ENCODE data around the gene LANCL2.
"Not testable (repeated sequence)": the region's sequence is repeated elsewhere in the genome, so short reads cannot be mapped to it uniquely, and the experiment has no call there.

Gene LANCL2

DNA sequence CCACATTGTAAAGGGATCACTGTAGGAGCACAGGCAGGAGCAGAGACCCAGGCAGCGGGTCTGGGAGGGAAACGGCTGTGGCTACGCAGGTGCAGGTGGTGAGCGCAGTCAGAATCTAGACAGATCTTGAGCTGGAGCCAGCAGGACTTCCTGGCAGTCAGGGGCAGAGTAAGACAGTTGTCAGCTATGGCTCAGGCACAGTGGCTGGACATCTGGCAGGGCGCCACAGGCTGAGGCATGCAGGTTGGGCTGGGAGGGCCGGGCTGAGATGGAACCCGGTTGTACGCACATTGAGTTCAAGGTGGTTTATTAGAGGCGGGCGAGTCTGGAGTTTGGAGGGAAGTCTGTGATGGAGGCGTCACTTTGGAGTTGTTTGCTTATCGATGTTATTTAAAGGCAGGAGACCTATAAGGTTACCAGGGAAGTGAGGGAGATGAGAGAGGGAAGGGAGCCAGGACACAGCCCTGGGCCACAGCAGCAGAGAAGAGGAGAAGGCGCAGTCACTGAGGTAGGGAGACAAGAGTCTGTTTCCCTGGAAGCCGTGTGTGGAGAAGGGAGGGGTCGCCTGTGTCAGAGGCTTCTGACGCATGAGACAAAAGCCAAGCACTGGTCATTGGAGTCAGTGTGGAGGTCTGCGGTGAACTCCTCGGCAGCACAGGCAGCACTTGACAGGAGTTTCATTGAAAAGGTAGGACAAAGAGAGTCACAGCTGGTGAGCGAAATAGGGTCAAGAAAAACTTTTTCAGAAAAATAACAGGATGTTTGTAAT is 73.8 kb downstream of the LANCL2 start:
- no peak for DNase-seq

DNA sequence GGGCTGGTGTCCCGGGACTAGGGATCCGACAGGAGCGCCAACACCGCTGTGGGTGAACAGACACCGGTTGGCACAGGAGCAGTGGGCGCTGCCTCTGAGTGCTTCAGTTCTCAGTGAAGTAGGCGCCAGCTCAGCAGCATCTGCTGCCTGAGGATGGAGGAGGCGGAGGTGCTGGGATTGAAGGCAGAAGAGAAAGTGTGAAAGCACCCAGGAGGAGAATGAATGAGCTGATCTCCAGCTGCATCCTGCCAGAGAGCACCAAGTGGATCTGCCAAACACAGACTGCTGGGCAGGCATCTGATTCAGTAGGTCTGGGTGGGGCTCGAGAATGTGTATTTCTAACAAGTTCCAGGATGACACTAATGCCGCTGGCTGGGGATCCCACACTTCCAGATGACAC is 74.5 kb downstream of the LANCL2 start:
- no peak for DNase-seq

DNA sequence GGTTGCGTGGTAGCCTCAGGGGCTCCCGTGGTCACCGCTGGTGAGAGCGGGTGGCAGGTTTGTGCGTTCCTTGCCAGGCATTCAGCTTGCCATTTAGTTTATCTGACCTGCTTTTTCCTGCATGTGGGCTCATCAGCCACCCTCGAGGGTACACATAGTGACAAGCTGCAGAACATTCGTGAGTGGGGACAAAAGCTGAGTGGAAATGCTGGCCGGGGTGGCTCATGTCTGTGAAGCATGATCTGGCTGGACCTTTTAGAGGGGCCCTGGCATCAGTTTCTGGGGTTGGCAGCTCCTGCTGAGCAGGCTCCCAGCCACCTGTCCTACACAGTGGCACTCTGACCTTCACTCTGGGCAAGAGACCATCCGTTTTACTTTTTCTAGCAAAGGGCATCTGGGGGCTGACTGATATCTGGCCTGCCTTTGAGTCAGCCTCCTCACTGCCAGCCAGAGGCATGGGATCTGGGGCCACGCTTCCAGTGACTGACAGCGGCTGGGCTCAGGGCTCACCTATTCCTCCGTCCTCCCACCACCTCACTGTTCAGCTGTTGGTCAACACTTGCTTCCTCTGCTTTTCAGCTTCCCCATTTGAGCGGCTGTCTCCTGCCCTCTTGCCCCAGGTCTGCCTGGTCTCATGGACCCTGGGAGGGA is 75.0 kb downstream of the LANCL2 start:
- no peak for DNase-seq

DNA sequence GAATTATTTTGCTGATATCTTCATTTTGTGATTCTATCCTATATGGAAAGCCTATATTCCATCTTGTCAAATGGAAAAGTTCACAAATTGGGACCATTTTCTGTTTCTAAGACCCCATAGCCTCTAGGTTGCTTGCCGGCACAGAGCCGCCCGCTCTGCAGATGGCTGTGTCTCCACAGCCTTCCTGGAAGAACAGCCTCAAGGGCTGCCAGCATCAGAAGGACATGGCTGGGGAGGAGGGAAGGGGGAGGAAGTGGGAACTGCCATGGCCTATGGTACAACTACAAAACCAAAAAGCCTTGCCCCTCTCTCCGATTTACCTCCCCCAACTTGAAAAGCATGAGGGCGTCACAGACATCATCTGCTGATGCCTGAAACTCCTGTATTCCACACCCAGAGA is 75.9 kb downstream of the LANCL2 start:
- no peak for DNase-seq

DNA sequence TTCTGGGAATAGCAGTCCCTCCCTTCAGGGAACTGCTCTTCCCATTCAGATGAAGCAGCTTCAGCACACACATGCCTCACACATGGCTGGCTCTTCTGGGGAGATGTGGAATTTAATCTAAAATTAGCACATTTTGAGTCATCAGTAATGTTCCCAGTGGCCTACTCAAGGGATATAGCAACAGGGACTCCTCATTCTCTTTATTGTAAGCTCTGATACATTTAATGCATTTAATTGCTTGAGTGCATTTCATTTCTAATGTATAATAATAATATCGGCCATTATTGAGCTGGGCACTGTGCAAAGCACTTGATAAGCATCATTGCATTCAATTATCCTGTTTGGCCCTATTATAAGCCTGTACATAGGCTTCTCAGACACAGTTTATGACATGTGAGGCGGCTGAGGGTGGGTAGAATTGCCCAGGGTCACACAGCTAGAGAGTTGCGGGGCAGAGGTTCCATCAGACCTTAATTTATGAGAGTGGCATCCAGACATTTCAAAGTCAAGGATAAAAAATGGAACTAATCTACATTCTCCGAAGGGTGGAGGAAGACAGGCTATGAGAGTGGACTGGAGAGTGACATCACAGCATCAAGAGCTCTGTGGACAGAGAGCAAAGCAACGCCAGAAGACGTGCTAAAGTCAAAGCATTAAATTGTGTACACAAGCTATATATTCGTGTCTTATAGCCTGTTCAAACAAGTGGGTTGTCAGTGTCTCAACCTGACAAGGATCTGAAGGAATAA is 76.8 kb downstream of the LANCL2 start:
- DNase-seq: no peak

DNA sequence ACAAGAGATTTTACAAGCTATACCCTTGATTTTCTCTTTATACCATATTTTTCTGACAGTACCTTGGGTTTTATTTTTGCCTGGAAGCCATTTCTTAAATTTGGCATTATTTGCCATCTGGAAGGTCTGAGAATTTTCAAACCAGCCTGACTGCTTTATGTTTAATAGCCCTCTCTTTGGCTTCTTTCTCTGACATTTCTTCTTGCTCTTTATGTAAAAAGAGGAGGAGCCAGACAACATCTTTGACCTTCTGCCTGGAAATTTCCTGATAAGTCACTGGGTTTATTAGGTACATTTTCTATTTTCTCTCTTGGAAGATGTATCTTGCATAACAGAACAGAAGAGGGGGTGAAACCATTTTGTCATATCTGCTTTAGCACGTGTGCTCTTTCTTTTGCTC is 79.6 kb downstream of the LANCL2 start:
- no peak for DNase-seq

DNA sequence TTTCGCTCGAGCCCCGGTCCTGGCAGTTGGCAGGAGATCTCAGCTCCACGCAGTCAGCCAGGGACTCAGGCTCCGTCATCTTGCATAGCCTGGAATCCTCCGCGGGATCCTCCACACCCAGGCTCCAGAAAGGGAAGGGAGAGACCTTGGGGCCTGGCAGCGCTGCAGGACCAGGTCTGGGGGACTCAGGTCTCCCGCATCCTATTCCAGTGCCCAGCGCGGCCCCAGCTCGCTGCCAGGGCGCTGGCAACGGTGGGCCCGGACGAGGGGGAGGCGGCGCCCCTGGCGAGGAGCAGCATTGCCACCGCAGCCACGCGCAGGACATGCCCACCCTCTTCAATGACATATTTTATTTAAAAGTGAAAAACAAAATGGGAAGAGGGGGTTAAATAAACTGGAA is 83.4 kb downstream of the LANCL2 start:
- no peak for DNase-seq

DNA sequence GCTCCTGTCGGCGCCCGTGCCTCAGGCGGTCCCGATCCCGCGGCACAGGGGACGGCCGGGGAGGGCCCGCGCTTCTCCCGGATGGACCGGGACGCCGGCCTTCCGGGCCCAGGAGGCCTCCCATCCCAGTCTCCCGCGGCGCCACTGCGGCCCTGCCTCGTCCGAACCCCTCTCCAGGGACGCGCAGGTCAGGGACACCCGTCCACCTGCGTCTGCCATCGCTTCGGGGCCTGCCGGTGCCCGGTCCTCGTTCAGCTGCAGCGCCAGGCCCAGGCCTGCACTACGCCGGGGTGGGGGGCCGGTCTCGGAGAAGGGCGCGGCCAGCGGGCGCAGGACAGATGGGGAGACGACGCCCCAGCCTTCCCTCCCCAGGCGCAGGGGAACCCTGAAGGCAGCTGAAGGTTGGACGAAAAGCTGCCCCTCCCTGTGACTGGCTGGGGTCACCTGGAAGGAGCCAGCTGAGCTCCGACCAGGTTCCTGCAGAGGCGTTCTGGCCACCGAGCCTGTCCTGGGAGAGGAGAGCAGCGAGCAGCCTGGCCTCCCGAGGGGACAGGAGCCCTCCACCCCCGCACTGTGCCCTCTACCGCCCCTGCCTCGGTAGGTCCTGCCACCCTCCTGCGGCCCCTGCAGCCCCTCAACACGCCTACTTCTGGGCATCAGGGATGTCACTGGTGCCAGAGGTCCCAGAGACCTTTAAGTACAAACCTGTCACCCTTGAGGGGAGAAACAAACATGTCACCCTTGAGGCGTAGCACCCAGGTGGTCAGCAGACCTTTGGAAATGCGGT is 84.3 kb downstream of the LANCL2 start:
- no peak for DNase-seq

DNA sequence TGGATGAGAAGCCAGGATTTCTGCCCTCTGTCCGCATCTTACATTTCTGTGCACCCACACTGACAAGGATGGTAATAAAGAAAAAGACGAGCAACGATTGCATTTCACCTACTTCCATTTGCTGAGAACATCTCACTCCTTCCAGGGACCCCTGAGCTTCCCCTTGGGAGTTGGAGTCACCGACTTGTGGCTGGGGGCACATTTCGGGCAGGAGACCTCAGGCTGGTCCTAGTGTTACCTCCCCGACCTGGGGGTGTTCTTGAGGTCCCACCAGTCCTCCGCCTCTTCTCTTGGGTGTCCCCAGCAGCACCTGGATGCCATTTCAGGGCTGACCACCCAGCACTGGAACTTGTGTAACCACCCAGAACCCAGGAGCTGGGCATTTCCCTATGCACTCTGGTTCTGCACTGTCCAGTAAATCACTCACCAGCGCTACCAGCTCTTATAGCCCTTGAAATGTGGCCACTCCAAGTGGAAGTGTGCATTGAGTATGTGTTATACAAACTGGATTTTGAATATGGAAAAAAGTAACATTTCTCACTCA is 84.9 kb downstream of the LANCL2 start:
- no peak for DNase-seq

DNA sequence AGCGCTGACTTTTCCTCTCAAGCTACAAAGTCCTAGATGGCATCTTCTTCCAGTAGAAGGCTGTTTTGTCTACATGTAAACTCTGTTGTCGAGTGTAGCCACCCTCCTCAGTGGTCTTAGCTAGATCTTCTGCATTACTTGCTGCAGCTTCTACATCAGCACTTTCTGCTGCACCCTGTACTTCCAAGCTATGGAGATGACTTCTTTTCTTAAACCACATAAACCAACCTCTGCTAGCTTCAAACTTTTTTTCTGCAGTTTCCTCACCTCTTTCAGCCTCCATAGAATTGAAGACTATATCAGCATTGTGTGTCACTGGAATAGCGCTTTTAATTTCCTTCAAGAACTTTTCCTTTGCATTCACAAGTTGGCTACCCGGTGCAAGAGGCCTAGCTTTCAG is 87.8 kb downstream of the LANCL2 start:
- DNase-seq: no peak

DNA sequence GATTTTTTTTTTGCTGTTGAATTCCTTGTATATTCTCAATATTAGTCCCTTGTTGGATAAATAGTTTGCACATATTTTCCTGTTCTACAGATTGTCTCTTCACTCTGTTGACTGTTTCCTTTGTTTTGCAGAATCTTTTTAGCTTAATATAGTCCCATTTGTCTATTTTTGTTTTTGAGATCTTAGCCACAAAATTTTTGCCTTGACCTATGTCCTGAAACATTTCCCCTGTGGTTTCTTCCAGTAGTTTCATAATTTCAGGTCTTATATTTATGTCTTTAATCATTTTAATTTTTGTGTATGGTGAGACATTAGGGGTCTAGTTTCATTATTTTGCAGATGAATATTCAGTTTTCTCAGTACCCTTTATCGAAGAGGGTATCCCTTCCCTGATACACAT is 92.7 kb downstream of the LANCL2 start:
- no peak for DNase-seq

DNA sequence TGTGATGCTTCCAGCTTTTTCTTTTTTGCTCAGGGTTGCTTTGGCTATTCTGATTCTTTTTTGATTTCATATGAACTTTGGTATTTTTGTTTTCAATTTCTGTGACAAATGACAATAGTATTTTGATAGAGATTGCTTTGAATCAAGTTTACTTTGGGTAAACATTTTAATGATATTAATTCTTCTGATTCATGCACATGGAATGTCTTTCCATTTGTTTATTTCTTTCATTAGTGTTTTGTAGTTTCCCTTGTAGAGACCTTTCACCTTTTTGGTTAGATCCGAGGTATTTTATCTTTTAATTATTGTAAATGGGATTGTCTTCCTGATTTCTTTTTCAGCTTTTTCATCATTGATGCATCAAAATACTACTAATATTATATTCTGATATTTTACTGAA is 93.2 kb downstream of the LANCL2 start:
- no peak for DNase-seq

DNA sequence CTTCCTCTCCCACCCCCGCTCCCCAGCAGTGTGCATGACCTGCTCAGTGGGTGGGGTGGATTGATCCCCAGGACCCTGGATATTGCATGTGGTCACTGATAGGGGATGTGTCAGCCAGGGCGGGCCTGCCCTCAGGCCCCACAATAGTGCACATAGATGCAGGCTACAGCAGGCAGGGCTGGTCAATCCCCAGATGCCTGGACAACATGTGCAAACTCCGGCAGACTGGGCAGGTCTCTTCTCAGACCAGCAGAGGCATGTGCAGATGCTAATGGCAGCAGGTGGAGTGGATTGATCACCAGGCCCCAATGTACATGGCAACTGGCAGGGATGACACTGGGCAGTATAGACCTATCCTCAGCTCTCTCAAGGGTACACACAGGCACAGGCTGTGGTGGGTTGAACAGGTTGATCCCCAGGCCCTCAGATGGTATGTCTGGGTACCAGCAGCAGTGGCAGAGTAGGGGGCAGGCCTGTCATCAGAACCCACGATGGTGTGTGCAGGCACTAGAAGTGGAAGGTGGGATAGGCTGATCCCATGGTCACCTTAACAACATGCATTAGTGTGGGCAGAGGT is 98.6 kb downstream of the LANCL2 start:
- DNase-seq: no peak

DNA sequence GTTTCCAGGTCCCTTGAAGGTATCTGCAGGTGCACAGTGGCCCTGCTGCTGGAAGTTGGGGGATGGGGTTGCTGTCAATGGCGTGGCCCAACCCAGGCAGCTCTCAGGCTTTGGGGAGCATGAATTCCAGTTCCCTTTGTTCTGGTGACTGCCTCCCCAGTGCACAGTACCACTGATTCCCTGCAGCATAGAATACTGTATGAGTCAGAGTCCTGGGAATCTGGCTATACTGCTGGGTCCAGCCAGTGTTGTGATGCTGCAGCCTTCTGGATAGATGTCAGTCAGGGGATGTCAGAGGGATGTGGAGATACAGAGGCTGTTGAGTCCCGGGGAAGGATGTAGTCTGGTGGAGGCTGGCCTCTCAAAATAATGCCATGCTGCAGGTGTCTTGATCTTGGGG is 99.3 kb downstream of the LANCL2 start:
- no peak for DNase-seq

DNA sequence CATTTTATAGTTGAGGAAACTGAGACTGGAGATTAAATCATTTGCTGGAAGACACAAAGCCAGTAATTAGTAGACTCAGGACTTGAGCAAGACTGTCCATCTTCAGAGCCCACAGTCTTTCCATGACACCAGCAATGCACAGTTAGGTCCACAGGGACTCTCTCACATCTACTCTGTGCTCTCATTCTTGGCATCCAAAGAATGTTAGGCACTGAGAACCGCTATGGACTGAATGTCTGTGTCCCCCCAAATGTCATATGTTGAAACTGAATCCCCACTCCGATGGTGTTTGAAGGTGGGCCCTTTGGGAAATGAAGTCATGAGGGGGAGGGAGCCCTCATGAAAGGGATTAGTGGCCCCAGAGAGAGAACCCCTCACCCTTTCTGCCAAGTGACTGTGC is 100.6 kb downstream of the LANCL2 start:
- no peak for DNase-seq

DNA sequence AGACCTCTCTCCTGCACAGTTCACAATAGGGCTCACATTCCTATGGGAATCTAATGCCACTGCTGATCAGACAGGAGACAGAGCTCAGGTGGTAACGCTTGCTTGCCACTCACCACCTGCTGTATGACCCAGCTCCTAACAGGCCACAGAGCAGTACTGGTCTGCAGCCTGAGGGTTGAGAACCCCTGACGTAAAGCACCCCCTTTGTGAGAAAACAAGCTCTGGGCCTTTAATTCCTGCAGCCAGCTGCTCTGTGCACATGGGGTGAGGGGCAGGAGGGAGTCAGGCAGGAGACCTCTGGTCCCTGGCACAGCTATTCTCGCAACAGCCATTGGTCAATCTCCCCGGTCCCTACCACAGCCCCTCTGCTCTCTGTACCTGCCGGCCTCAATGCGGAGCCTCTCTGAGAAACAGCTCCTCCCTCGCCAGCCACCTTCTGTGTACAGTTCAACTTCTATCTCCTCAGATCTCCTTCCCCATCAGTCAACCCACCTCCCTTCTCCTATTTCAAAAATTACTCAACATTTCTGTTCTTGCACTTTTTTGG is 102.0 kb downstream of the LANCL2 start:
- DNase-seq: no peak

DNA sequence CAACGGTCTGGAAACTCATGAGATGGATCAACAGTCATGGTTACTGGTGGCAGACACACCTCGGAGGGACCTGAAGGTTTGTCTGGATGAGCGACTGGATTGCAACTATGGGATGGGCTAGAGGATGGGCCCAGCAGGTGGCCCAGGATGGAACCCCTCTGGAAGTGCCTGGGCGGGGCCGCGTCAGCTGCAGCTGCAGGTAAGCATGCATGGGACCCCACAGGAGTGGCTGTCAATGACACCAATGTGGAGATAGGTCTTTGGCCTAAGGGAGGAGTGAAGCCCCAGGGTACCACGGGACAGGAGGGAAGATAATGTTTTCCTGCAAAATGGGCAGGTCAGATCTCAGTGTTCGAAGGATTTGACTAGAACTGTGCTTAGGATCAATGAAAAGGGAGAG is 103.4 kb downstream of the LANCL2 start:
- DNase-seq: no peak

DNA sequence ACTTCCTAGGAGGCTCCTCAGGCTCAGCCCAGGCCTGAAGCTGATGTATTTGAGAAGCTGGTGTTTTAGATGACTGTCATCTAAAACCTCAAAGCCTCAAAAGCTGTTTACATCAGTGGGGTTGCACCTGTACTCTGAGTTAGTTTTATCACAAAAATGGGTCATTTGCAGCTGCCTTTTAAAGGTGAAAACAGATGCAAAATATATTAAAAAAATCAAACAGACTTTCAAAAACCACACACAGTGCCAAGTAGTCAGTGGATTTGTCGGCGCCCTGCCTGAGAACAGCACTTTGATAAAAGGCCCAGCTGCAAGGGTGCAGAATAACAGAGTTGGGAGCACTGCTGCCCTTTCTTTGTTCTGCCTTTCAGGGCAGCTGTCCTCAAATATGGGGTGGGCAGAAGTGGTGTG is 104.1 kb downstream of the LANCL2 start:
- peak in 1 of 4 experiments; percentile 11 for DNase-seq

DNA sequence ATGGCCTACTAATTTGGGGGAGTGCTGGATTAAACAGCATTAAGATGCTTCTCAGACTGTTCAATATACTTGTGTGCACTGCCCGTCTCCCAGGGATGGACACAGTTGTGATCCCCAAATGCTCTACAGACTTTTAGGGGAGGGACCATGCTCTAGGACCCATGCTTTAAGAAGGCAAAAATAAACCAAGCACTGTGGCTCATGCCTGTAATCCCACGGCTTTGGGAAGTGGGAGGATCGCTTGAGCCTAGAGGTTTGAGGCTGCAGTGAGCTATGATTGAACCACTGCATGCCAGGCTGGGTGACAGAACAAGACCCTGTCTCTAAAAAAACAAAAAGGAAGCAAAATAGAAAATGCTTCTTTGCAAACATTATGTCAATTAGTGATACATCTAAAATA is 104.6 kb downstream of the LANCL2 start:
- no peak for DNase-seq

DNA sequence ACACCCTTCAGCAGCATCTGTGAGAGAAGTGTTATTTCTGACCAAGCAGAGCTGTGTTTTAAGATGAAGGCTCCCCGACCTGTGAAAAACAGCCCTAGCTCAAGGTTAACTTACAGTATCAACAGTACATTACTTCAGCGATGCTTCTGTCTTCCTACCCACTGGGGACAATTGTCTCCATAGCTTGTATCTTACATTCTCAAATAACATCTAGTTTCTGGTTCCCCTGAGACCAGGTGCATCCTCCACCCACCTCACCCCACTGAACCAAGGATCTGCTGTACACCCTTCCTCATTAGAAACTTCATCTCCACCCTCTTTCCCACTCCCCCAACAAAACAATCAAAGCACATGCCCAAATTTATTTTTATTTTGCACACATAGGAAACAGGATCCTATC is 105.1 kb downstream of the LANCL2 start:
- DNase-seq: no peak

DNA sequence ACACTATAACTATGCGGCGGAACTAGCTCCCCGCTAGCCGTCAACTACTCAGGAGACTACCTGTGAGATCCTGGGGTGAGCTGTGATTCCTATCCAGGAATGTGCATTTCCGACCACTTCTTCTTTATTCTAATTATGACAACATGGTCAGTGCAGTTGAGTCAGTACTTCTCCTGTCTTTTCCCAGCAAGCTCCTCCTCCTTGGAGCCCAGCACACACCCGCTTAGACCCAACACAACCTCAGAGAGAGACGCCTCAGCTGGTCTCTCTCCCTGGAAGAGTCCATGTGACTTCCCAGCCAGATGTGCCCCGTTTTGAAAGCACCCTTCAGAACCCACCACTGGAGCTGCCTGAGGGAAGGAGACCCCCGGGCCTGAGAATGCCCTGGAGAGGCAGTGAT is 106.5 kb downstream of the LANCL2 start:
- not testable (repeated sequence) for DNase-seq

DNA sequence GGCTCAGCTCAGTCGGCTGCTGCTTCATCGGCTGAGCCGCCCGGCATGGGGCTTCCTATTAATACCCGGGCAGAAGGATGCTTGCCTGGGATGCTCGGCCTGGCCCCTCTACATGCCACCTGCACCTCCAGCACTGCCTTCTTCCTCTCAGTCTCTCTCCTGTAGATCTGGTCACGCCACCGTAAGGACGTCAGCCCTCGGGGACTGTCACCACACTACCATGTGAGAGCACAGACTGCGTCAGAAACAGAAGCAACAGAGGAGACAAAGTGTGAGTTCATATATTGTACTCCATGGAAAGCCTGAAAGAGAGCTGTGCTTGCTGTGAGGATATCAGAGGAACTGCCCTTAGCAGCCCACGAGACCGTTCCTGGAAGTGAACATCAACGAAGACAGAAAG is 107.3 kb downstream of the LANCL2 start:
- not testable (repeated sequence) for DNase-seq

Data from activated CD4-positive, CD25-positive, alpha-beta regulatory T cell (primary cell).